ENCODE measurements around the gene NCR3LG1. TPM values are rescaled to one million over a fixed set of nuclear protein-coding genes. Genes with fewer than 3 reads are reported as not detected.
A peak's percentile ranks its signal among the peaks of the same experiment; 100 is the strongest.

Gene NCR3LG1
- total RNA-seq, 1 donor from 2014 or later = 0.21 TPM

DNA sequence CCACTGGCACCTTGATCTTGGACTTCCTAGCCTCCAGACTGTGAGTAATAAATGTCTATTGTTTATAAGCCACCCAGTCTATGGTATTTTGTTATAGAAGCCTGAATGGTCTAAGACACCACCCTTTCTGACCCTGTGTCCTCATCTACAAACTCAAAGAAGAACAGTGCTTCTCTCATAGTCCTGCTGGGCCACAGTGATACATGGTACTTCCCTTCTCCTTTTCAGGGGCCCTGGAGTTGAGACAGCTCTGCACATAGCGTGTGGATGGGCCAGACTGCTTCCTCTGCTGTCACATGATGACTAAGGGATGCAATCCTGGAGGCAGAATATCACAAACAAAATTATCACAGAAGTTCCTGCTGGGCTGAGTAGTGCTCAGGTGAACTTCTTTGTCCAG lies 31.9 kb downstream of the NCR3LG1 start:
- H3K4me3 ChIP-seq = no peak overlapping the region
- intact Hi-C loops (cut with DNase I) = loop anchor here (10.0 kb wide), 1 partner anchor 591 kb away; no protein-coding TSS in a partner anchor
- H3K27me3 ChIP-seq = no peaks in the 10 kb centered on the region
- H3K36me3 ChIP-seq = no peaks in the 10 kb centered on the region
- no peaks in the 10 kb centered on the region for H3K9me3 ChIP-seq
- no peak for DNase-seq (ENCODE audit: low spot score in 2 of 2)
- TF ChIP-seq, protein P1, sequence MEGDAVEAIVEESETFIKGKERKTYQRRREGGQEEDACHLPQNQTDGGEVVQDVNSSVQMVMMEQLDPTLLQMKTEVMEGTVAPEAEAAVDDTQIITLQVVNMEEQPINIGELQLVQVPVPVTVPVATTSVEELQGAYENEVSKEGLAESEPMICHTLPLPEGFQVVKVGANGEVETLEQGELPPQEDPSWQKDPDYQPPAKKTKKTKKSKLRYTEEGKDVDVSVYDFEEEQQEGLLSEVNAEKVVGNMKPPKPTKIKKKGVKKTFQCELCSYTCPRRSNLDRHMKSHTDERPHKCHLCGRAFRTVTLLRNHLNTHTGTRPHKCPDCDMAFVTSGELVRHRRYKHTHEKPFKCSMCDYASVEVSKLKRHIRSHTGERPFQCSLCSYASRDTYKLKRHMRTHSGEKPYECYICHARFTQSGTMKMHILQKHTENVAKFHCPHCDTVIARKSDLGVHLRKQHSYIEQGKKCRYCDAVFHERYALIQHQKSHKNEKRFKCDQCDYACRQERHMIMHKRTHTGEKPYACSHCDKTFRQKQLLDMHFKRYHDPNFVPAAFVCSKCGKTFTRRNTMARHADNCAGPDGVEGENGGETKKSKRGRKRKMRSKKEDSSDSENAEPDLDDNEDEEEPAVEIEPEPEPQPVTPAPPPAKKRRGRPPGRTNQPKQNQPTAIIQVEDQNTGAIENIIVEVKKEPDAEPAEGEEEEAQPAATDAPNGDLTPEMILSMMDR (IDR thresholded peaks at IDR 0.05) = no peak
- no peak overlapping the region for H3K27ac ChIP-seq
- H3K4me1 ChIP-seq = peaks cover 4% of the 10 kb centered on the region in 2 donors

GRCh38 chr11:17384002-17384511 lies 32.5 kb downstream of the NCR3LG1 start:
- Histone ChIP-seq H3K27me3 (no peaks in the 10 kb centered on the region), H3K4me3 (no peak overlapping the region), H3K27ac (no peak overlapping the region), H3K9me3 (no peaks in the 10 kb centered on the region), H3K36me3 (no peaks in the 10 kb centered on the region), H3K4me1 (peaks cover 7 to 8% of the 10 kb centered on the region in 2 donors)
- TF ChIP-seq, protein P1 (IDR thresholded peaks at IDR 0.05) = peak; percentile 87 to 96 (median 88)
- intact Hi-C loops (cut with DNase I) = loop anchor here (1.0 to 10.0 kb wide), 2 partner anchors 120 to 591 kb away; no protein-coding TSS in a partner anchor
- DNase-seq (ENCODE audit: low spot score in 2 of 2) = peak in 1 of 2 donors; percentile 88

- intact Hi-C loops (cut with DNase I) = loop anchor here (5.0 to 10.0 kb wide), 2 partner anchors 178 to 589 kb away; partner anchors contain the start of gene PIK3C2A
These were observed 33.9 kb downstream of the NCR3LG1 start for GRCh38 chr11:17385492-17385891.

DNA sequence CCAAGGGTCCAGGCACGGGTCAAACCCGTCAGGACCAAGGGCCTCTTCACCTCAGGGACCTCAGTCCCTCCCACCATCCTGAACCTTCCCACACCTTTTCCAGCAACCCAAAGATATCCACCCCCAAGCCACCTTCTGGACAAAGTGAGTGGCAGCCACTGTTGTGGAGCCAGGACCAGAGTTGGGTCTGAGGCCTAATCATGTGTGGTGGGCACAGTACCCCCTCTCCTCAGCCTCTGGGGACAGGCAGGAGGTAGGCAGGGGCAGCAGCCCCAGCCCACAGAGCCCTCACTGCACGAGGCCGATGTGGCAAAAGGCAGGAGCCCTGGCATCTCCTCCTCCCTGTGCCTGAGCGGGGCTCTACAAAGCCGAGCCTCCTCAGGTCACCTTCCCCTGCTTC lies 34.3 kb downstream of the NCR3LG1 start:
- Histone ChIP-seq H3K27ac (peak overlapping the region; percentile 73 to 76), H3K4me3 (peak overlapping the region in 1 of 2 donors; percentile 36), H3K27me3 (no peaks in the 10 kb centered on the region), H3K4me1 (peaks cover 7 to 8% of the 10 kb centered on the region in 2 donors), H3K9me3 (no peaks in the 10 kb centered on the region), H3K36me3 (no peaks in the 10 kb centered on the region)
- intact Hi-C loops (cut with DNase I) = loop anchor here (1.0 to 10.0 kb wide), 3 partner anchors 32 to 589 kb away; partner anchors contain the start of gene PIK3C2A
- no peak for DNase-seq (ENCODE audit: low spot score in 2 of 2)
- TF ChIP-seq, protein P1 (IDR thresholded peaks at IDR 0.05) = no peak

More at GRCh38 chr11:17385492-17385891, 33.9 kb downstream of the NCR3LG1 start:
- peak overlapping the region in 1 of 2 donors; percentile 73 for H3K27ac ChIP-seq
- DNase-seq (ENCODE audit: low spot score in 2 of 2) = no peak
- peaks cover 7 to 8% of the 10 kb centered on the region in 2 donors for H3K4me1 ChIP-seq
- no peak overlapping the region for H3K4me3 ChIP-seq
- no peaks in the 10 kb centered on the region for H3K27me3 ChIP-seq
- TF ChIP-seq, protein P1 (IDR thresholded peaks at IDR 0.05) = no peak
- no peaks in the 10 kb centered on the region for H3K36me3 ChIP-seq
- H3K9me3 ChIP-seq = no peaks in the 10 kb centered on the region

DNA sequence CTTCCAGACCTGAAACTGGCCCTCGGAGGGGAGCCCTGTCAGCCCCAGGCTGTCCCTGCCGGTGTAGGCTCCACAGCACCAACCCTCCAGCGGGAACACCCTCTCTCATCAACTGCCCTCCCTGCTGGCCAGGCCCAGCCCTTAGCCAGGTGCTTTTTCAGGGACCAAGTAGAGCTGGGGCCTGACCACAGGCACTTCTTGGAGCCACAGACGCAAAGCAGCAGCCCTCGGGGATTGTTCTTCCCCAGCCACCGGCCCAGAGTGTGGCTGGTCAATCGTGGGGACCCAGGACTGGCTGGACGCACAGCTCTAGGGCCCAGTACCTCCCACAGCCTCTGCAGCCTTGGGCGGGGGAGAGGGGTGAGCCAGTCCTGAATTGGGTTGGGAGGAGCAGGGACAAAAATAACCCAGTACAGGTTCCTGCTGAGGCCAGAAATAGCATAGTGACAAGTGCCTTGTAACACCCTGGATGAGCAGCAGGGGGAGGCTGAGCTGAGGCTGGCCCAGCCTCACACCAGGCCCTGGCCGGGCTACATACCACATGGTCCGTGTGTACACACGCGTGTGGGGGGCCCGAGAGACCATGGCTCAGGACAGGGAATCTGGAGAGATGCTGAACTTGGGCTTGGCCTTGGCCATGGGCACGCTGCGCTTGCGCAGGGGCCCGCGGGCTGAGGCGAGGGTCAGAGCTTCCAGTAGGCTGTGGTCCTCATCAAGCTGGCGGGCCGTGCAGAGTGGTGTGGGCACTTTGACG lies 34.9 kb downstream of the NCR3LG1 start:
- no peaks in the 10 kb centered on the region for H3K36me3 ChIP-seq
- peaks cover 7 to 8% of the 10 kb centered on the region in 2 donors for H3K4me1 ChIP-seq
- H3K27me3 ChIP-seq = no peaks in the 10 kb centered on the region
- no peaks in the 10 kb centered on the region for H3K9me3 ChIP-seq
- intact Hi-C loops (cut with DNase I) = loop anchor here (1.0 to 10.0 kb wide), 3 partner anchors 32 to 588 kb away; partner anchors contain the start of gene PIK3C2A
- DNase-seq (ENCODE audit: low spot score in 2 of 2) = peak in 1 of 2 donors; percentile 84
- peak overlapping the region in 1 of 2 donors; percentile 36 for H3K4me3 ChIP-seq
- TF ChIP-seq, protein P1 (IDR thresholded peaks at IDR 0.05) = peak; percentile 60 to 73 (median 70)
- peak overlapping the region; percentile 73 to 76 for H3K27ac ChIP-seq
